NCI-H2196 (cell line): Measurements from ENCODE around the gene FBXO44.

ENCODE experiments used
- DNase-seq: peaks from one replicate; lab custom pipeline; 2025; ENCODE audit not compliant: unreplicated experiment; lab: John Stamatoyannopoulos, UW

FBXO44 gene

GRCh38 chr1:11657654-11658053 lies 3.0 kb downstream of the FBXO44 start:
- DNase-seq, result no peak

DNA sequence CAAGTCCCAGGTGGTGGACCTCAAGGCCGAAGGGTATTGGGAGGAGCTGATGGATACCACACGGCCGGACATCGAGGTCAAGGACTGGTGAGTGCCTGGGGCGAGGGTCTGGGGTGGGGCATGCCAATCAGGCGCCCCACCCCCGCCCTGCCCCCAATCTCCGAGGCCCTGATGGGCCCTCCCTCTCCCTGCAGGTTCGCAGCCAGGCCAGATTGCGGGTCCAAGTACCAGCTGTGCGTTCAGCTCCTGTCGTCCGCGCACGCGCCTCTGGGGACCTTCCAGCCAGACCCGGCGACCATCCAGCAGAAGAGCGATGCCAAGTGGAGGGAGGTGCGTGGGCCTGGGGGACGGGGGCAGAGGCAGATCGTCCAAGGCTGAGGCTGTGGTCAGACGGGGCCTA lies 3.9 kb downstream of the FBXO44 start:
- DNase-seq, result no peak

DNA sequence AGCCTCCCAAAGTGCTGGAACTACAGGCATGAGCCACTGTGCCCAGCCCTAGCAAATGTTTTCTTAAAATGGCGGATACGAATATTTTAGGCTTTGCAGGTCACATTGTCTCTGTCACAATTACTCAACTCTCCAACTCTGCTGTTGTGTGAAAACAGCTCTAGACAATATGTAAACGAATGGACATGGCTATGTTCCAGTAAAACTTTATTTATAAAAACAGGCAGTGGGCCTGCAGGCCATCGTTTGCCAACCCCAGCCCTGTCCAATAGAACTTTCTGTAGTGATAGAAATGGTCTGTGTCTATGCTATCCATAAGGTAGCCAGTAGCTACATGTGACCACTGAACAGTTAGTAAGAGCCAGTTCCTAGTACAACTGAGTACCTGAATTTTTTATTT lies 5.1 kb downstream of the FBXO44 start:
- DNase-seq, result no peak

DNA sequence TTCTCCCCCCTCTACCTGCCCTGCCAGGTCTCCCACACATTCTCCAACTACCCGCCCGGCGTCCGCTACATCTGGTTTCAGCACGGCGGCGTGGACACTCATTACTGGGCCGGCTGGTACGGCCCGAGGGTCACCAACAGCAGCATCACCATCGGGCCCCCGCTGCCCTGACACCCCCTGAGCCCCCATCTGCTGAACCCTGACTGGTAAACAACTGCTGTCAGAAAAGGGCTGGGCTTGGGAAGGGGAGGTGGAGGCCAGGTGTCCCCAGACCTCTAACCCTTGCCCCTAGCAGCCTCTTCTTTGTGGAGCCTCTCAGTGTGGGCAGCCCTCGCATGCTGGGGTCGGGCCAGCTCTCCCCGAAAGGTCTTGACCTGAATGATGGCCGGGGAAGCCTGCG lies 6.4 kb downstream of the FBXO44 start:
- DNase-seq, result no peak

DNA sequence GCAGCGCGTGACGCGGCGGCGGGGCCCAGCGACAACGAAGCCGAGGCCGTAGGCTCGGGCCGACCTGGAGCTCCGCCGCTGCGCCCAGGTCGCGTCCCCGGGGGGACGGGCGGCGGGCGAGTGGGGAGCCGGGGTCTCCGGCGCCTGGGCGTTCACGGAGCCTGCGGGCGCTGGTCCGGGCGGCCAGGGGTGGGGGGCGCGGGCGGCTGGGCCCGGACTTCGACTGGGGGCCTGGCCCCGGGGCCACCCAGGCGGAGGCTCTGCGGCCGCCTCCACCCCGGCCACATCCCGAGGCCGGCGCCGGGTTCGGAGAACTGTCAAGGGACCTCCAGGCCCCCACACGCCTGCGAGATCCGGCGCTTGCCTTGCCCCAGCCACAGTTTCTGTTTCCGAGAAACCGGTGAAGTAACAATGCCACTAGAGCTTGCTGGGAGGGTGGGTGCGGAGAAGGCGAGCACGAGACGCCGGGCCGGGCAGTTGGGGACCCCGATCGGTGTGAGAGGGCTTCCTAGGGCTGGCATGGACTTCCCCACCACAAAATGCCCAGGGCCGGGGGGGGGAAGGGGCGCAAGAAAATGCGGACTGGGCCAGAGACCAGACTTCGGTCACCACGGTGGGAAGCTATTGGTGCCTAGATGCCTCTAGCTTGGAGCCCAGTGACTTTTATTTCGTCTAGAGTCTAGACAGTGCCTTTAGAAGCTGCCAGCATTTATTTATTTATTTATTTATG lies 9.8 kb downstream of the FBXO44 start:
- DNase-seq, result peak; percentile 47

- no peak for DNase-seq
Measured at GRCh38 chr1:11668516-11668915, 13.8 kb downstream of the FBXO44 start.

GRCh38 chr1:11670747-11671146 lies 16.1 kb downstream of the FBXO44 start:
- DNase-seq, result no peak

GRCh38 chr1:11671205-11671543 lies 16.5 kb downstream of the FBXO44 start:
- no peak for DNase-seq

DNA sequence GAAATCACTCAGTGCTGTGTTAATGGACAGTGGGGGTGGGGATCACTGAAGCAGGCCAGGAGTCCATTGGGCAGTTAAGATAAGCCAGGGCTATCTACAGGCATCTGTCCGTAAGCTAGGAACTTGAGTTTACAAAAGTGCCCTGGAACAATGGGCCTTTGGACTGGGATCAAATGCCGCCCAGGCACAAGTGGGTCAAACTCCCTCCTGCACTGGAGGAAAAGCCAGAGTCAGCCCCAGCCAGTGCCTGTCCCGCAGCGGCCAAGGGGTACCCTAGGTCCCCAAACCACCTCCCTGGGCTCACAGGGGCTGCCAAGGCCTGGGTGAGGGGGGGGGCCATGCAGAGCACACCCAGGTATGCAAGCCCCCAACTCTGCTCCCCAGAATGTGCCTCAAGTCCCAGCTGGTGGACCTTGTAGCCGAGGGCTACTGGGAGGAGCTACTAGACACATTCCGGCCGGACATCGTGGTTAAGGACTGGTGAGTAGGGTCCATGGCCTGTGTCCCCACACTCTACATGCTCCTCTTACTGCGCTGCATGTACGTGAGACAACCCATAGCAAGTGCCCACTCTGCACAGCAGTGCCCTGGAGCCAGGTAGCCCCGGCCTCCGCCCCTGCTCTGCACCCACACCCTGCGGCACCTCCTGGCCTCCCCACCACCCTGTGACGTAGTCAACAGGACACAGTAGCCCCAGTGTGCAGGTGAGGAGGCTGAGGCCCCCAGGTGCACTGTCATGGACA lies 17.0 kb downstream of the FBXO44 start:
- DNase-seq, result no peak

DNA sequence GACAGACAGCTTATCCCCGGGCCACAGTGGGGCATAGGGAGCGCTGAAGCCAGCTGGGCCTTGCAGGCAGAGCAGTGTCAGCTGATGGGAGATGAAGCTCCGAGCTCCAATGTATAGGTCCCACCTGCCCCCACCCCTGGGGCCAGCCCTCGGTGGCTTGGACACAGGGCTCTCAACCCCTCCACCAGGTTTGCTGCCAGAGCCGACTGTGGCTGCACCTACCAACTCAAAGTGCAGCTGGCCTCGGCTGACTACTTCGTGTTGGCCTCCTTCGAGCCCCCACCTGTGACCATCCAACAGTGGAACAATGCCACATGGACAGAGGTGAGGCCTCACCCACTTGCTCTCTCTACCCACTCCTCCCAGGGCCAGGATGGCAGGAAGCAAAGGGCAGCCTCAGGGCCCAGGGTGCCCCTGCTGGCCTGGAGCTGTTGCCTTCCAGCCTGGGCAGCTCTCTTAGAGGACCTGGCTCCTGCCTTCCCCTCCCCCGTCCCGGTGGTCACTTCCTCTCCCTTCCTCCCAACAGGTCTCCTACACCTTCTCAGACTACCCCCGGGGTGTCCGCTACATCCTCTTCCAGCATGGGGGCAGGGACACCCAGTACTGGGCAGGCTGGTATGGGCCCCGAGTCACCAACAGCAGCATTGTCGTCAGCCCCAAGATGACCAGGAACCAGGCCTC lies 18.6 kb downstream of the FBXO44 start:
- DNase-seq, result no peak

GRCh38 chr1:11674488-11674887 lies 19.8 kb downstream of the FBXO44 start:
- DNase-seq, result no peak

GRCh38 chr1:11675325-11675724 lies 20.6 kb downstream of the FBXO44 start:
- no peak for DNase-seq

GRCh38 chr1:11676386-11677103 lies 21.9 kb downstream of the FBXO44 start:
- no peak for DNase-seq

DNA sequence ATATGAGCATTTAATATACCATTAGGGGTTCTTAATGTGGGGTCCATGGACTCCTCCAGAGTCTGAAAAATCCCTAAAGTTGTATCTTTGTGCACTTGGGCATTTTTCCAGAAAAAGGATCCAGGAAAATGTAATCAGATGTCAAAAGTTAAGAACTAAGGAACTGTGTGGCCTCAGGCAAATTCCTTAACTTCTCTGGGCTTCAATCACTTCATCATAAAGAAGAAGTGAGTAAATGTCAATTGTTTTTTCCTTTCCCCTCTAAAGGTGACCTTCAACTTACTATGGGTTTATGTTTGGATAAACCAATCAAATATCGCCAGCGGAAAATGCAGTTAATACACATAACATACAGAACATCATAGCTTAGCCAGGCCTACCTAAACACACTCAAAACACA lies 23.8 kb downstream of the FBXO44 start:
- DNase-seq, result no peak

- no peak for DNase-seq
Measured at GRCh38 chr1:11680270-11681070, 25.8 kb downstream of the FBXO44 start.

GRCh38 chr1:11681071-11681771 lies 26.5 kb downstream of the FBXO44 start, which contains the start of gene MAD2L2:
TSS of gene MAD2L2 (minus strand) at chr1:11681148. CDS start at chr1:11680601, 547 bp downstream.
- DNase-seq, result peak; percentile 91

DNA sequence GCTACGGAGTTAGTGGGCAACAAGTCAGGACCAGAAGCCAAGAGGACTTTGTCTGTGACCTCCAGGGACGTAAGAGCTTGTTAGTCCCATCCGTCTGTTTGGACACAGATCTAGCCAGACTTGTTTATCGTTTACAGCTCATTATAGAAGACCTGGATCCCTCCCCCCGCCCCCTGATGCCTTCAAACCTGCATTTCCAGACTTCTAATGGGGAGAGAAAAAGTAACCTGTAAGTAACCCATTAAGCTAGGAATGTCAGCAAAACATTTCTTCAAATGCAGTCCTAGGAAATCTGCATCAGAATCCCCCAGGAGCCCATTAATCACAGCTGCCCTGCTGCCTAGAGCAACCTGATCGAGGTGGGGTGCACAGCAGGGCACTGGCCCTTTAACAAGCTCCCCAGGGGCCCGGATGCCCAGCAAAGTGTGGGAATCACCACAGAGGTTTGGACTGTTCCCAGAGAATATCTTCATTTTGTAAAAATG lies 27.7 kb downstream of the FBXO44 start:
- no peak for DNase-seq

DNA sequence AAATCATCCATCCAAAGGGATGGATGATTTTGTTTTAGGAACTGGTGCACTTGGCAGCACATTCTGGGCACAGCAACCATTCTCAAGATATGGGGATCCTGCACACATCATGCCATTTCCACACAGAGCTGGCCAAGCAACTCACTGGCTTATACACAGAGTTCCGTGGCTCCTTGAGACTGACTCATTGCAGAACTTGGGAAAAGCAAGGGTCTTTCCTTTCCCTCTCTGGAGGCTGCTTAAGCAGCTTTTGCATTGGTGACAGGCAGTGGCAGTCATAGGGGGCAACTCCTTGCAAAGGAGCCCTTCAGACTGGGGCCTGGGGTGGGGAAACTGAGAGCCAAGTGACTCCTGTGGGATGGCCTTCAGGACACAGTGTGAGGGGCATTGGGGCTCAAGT lies 28.1 kb downstream of the FBXO44 start:
- DNase-seq, result no peak

DNA sequence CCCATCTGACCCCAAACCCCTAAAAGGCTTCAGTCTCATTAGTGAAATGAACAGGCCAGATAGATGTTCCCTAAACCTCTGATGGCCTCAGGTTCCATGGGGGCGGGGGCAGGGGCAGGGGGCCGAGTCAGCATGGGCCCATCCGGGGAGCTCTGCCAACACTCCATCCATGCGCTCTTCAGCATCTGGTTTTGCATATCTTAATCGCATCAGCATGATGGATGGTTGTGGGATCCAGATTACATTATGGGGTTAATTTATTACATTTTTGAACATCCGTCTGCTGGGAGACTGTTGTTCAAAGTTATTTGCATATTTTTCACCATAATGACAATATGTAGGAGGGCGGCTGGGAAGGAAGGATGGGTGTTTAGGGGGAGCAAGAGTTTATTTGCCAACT lies 29.4 kb downstream of the FBXO44 start:
- DNase-seq, result no peak

GRCh38 chr1:11685210-11685752 lies 30.6 kb downstream of the FBXO44 start:
- DNase-seq, result no peak
